CD4-positive, CD25-positive, alpha-beta regulatory T cell (primary cell): ENCODE results near the gene SHC2. TPM values are rescaled to one million over a fixed set of nuclear protein-coding genes. Genes with fewer than 3 reads are reported as not detected.
A peak's percentile ranks its signal among the peaks of the same experiment; 100 is the strongest.
"Not testable (repeated sequence)": the region's sequence is repeated elsewhere in the genome, so short reads cannot be mapped to it uniquely, and the experiment has no call there.

Experiments
- ATAC-seq, 2 donors: fragments of 150-1000 bp; cut with Tn5 transposase; one replicate each; pipeline ENCODE4 v1.10.0; 2021; ENCODE audit warnings: low read depth in 2 of 2, moderate number of reproducible peaks in 2 of 2, moderate library complexity in 1 of 2
- DNase-seq, 3 donors: peaks; one replicate each; pipeline versions ENCODE4 v3.0.0 to v3.0.0-alpha.2; 2012 to 2022; ENCODE audit warnings: mixed read lengths in 1 of 3
- H3K27ac ChIP-seq: one replicate; pipeline ENCODE4 v1.7.0; 2013; ENCODE audit warnings: mild to moderate bottlenecking, low read length; ENCODE audit not compliant: insufficient read depth, poor library complexity, severe bottlenecking
- H3K27me3 ChIP-seq: one replicate; pipeline ENCODE4 v1.7.0; 2013; ENCODE audit warnings: low read length; ENCODE audit not compliant: control insufficient read depth, insufficient read depth
- H3K36me3 ChIP-seq: one replicate; pipeline ENCODE4 v1.7.0; 2013; ENCODE audit warnings: mild to moderate bottlenecking, low read length, moderate library complexity; ENCODE audit not compliant: control insufficient read depth, insufficient read depth
- H3K4me1 ChIP-seq: 2 replicates; pipeline ENCODE4 v1.7.0; 2013; ENCODE audit warnings: mild to moderate bottlenecking, low read length; ENCODE audit not compliant: insufficient read depth, control insufficient read depth, poor library complexity, severe bottlenecking
- H3K4me3 ChIP-seq: one replicate; pipeline ENCODE4 v1.7.0; 2013; ENCODE audit warnings: low read depth, mild to moderate bottlenecking, low read length, moderate library complexity
- H3K9me3 ChIP-seq, 2 experiments: 1 replicate in 1 of 2; 2 replicates in 1 of 2; pipeline ENCODE4 v1.7.0; 2013; ENCODE audit warnings: low read length in 2 of 2, mild to moderate bottlenecking in 1 of 2, moderate library complexity in 1 of 2; ENCODE audit not compliant: control insufficient read depth in 2 of 2
- H3K27ac Mint-ChIP-seq, 3 donors: one replicate each; pipeline ENCODE4 v1.8.0; 2020 to 2022; ENCODE audit warnings: mild to moderate bottlenecking in 3 of 3, mixed read lengths in 3 of 3, moderate library complexity in 2 of 3
- H3K27me3 Mint-ChIP-seq: one replicate; pipeline ENCODE4 v1.8.0; 2022; ENCODE audit warnings: mild to moderate bottlenecking, mixed read lengths
- H3K36me3 Mint-ChIP-seq: one replicate; pipeline ENCODE4 v1.8.0; 2020; ENCODE audit warnings: mixed read lengths
- H3K4me1 Mint-ChIP-seq, 4 donors: one replicate each; pipeline ENCODE4 v1.8.0; 2020 to 2022; ENCODE audit warnings: mixed read lengths in 4 of 4, mild to moderate bottlenecking in 1 of 4
- H3K4me3 Mint-ChIP-seq, 4 donors: one replicate each; pipeline ENCODE4 v1.8.0; 2020 to 2022; ENCODE audit warnings: mild to moderate bottlenecking in 4 of 4, mixed read lengths in 4 of 4, moderate library complexity in 3 of 4
- H3K9me3 Mint-ChIP-seq, 7 donors: one replicate each; pipeline ENCODE4 v1.8.0; 2020 to 2022; ENCODE audit warnings: mixed read lengths in 7 of 7, mild to moderate bottlenecking in 3 of 7, moderate library complexity in 2 of 7
- polyA plus RNA-seq, 4 donors: library from polyadenylated mRNA; unstranded; fragments of 300-500 nt; fragmentation: Illumina TruSeq; gene quantifications; one replicate each; pipeline ENCODE4 v1.2.3, GENCODE V29; 2021
- total RNA-seq: library from RNA; stranded (reverse); gene quantifications from one replicate; pipeline ENCODE4 v1.2.3, GENCODE V29; 2022

SHC2 gene
- total and polyA plus RNA-seq, 5 donors from 2014 or later = not detected

GRCh38 chr19:395467-395866, 65.4 kb downstream of the SHC2 start:
- Histone ChIP-seq H3K4me3 (no peak overlapping the region), H3K36me3 (no peaks in the 10 kb centered on the region), H3K9me3 (no peaks in the 10 kb centered on the region), H3K27me3 (no peaks in the 10 kb centered on the region), H3K27ac (no peak overlapping the region), H3K4me1 (no peaks in the 10 kb centered on the region)
- no peak for ATAC-seq
- Mint-ChIP-seq H3K4me3 (no peak overlapping the region), H3K9me3 (peaks cover 0 to 8% (median 3%) of the 10 kb centered on the region in 7 donors), H3K27me3 (no peaks in the 10 kb centered on the region), H3K4me1 (no peaks in the 10 kb centered on the region), H3K36me3 (no peaks in the 10 kb centered on the region), H3K27ac (peak overlapping the region in 1 of 3 donors; percentile 94)
- no peak for DNase-seq

GRCh38 chr19:394857-395256, 66.0 kb downstream of the SHC2 start:
- not testable (repeated sequence) for H3K9me3 ChIP-seq, H3K27me3 Mint-ChIP-seq, H3K9me3 Mint-ChIP-seq, H3K4me1 Mint-ChIP-seq, H3K4me1 ChIP-seq, H3K4me3 Mint-ChIP-seq, H3K4me3 ChIP-seq, H3K27me3 ChIP-seq, H3K36me3 ChIP-seq, H3K36me3 Mint-ChIP-seq, H3K27ac Mint-ChIP-seq, ATAC-seq, H3K27ac ChIP-seq
- DNase-seq = peak in 1 of 3 donors; percentile 12

GRCh38 chr19:393560-393959, 67.3 kb downstream of the SHC2 start:
- not testable (repeated sequence) for H3K9me3 Mint-ChIP-seq, H3K4me3 ChIP-seq, H3K27me3 ChIP-seq, H3K27ac ChIP-seq, H3K4me1 Mint-ChIP-seq, H3K9me3 ChIP-seq, DNase-seq, H3K36me3 Mint-ChIP-seq, ATAC-seq, H3K4me3 Mint-ChIP-seq, H3K27me3 Mint-ChIP-seq, H3K4me1 ChIP-seq, H3K36me3 ChIP-seq
- H3K27ac Mint-ChIP-seq = peak overlapping the region in 1 of 3 donors; percentile 56

- H3K4me1 ChIP-seq = no peaks in the 10 kb centered on the region
- Mint-ChIP-seq H3K4me3 (no peak overlapping the region), H3K9me3 (peaks cover 0 to 8% (median 3%) of the 10 kb centered on the region in 7 donors), H3K27me3 (peaks cover 6% of the 10 kb centered on the region), H3K36me3 (no peaks in the 10 kb centered on the region), H3K27ac (peak overlapping the region in 1 of 3 donors; percentile 40), H3K4me1 (no peaks in the 10 kb centered on the region)
- no peaks in the 10 kb centered on the region for H3K27me3 ChIP-seq
- no peaks in the 10 kb centered on the region for H3K36me3 ChIP-seq
- no peaks in the 10 kb centered on the region for H3K9me3 ChIP-seq
- no peak for ATAC-seq
- H3K4me3 ChIP-seq = no peak overlapping the region
- no peak for DNase-seq
- no peak overlapping the region for H3K27ac ChIP-seq
Observed at GRCh38 chr19:392375-392970, 68.4 kb downstream of the SHC2 start.

GRCh38 chr19:391726-392374, 69.0 kb downstream of the SHC2 start:
- Mint-ChIP-seq H3K4me1 (no peaks in the 10 kb centered on the region), H3K27me3 (peaks cover 8% of the 10 kb centered on the region), H3K4me3 (no peak overlapping the region), H3K36me3 (no peaks in the 10 kb centered on the region), H3K27ac (no peak overlapping the region), H3K9me3 (peaks cover 0 to 8% (median 3%) of the 10 kb centered on the region in 7 donors)
- H3K27ac ChIP-seq = no peak overlapping the region
- no peak overlapping the region for H3K4me3 ChIP-seq
- ATAC-seq (no peak), DNase-seq (no peak)
- no peaks in the 10 kb centered on the region for H3K9me3 ChIP-seq
- H3K4me1 ChIP-seq = no peaks in the 10 kb centered on the region
- H3K27me3 ChIP-seq = no peaks in the 10 kb centered on the region
- no peaks in the 10 kb centered on the region for H3K36me3 ChIP-seq

- Mint-ChIP-seq H3K4me1 (no peaks in the 10 kb centered on the region), H3K27ac (peak overlapping the region in 1 of 3 donors; percentile 59), H3K9me3 (peaks cover 0 to 8% (median 2%) of the 10 kb centered on the region in 7 donors), H3K27me3 (peaks cover 11% of the 10 kb centered on the region), H3K36me3 (no peaks in the 10 kb centered on the region), H3K4me3 (no peak overlapping the region)
- no peaks in the 10 kb centered on the region for H3K36me3 ChIP-seq
- no peaks in the 10 kb centered on the region for H3K4me1 ChIP-seq
- no peaks in the 10 kb centered on the region for H3K27me3 ChIP-seq
- no peak overlapping the region for H3K27ac ChIP-seq
- DNase-seq (no peak), ATAC-seq (no peak)
- H3K9me3 ChIP-seq = no peaks in the 10 kb centered on the region
- H3K4me3 ChIP-seq = no peak overlapping the region
Observed at GRCh38 chr19:391207-391557, 69.7 kb downstream of the SHC2 start.

- Histone ChIP-seq H3K27me3 (no peaks in the 10 kb centered on the region), H3K9me3 (no peaks in the 10 kb centered on the region), H3K27ac (no peak overlapping the region), H3K4me3 (no peak overlapping the region), H3K36me3 (no peaks in the 10 kb centered on the region), H3K4me1 (no peaks in the 10 kb centered on the region)
- H3K36me3 Mint-ChIP-seq = no peaks in the 10 kb centered on the region
- H3K4me1 Mint-ChIP-seq = no peaks in the 10 kb centered on the region
- no peak overlapping the region for H3K4me3 Mint-ChIP-seq
- no peak for DNase-seq
- no peak overlapping the region for H3K27ac Mint-ChIP-seq
- no peak for ATAC-seq
- H3K9me3 Mint-ChIP-seq = peaks cover 0 to 6% (median 2%) of the 10 kb centered on the region in 7 donors
- H3K27me3 Mint-ChIP-seq = peaks cover 17% of the 10 kb centered on the region
Observed at GRCh38 chr19:390386-391206, 70.2 kb downstream of the SHC2 start.
